ENCODE results near the gene MRPL10.

MRPL10 gene

GRCh38 chr17:47803201-47803600, 28.1 kb downstream of the MRPL10 start:
- DNase-seq, result no peak
- Histone ChIP-seq H3K4me1 (ENCODE audit: control insufficient read depth, insufficient read depth, low read depth, low read length) (no peaks in the 10 kb centered on the region), H3K79me1 (replicated peaks; ENCODE audit: low read length, poor library complexity, severe bottlenecking) (no peaks in the 10 kb centered on the region), H4K8ac (ENCODE audit: low read length) (no peak overlapping the region), H2AK5ac (ENCODE audit: low read length, severe bottlenecking) (no peak overlapping the region), H3K27ac (ENCODE audit: low read length, poor library complexity, severe bottlenecking) (no peak overlapping the region), H3K9ac (ENCODE audit: low read length) (no peak overlapping the region), H3K18ac (ENCODE audit: low read depth in 1 of 2, low read length in 2 of 2) (no peak overlapping the region), H3K27me3 (ENCODE audit: control insufficient read depth in 1 of 2, insufficient read depth in 1 of 2, low read length in 2 of 2) (peaks cover 28 to 78% of the 10 kb centered on the region in 2 experiments), H4K91ac (ENCODE audit: low read length) (no peak overlapping the region), H3K14ac (ENCODE audit: low read length in 2 of 2) (no peak overlapping the region), H2BK12ac (ENCODE audit: low read length in 2 of 2) (no peak overlapping the region), H2BK5ac (ENCODE audit: low read depth, low read length, poor library complexity, severe bottlenecking) (no peak overlapping the region), H3K23ac (ENCODE audit: low read length in 2 of 2) (no peak overlapping the region), H3K4me2 (ENCODE audit: low read length, poor library complexity, severe bottlenecking) (no peak overlapping the region), H2BK120ac (ENCODE audit: low read depth, low read length) (no peak overlapping the region), H3K4ac (ENCODE audit: low read depth in 1 of 2, low read length in 2 of 2) (no peak overlapping the region), H2AFZ (ENCODE audit: low read depth, low read length) (no peak overlapping the region), H3K36me3 (ENCODE audit: control insufficient read depth in 1 of 2, insufficient read depth in 2 of 2, low read depth in 1 of 2, low read length in 2 of 2) (peaks cover 15 to 17% of the 10 kb centered on the region in 2 experiments), H3K4me3 (ENCODE audit: insufficient read depth in 1 of 2, low read depth in 1 of 2, low read length in 2 of 2) (no peak overlapping the region), H3K9me3 (ENCODE audit: control insufficient read depth, low read length) (no peaks in the 10 kb centered on the region), H2BK15ac (ENCODE audit: low read depth, poor library complexity, severe bottlenecking) (no peak overlapping the region)
- 67% methylated on average over 5 of the region's 5 CpGs for WGBS

- 33% methylated on average over 9 of the region's 9 CpGs for WGBS
- H3K14ac ChIP-seq (ENCODE audit: low read length in 2 of 2), result no peak overlapping the region
Measured at GRCh38 chr17:47802341-47803022, 28.9 kb downstream of the MRPL10 start.

GRCh38 chr17:47801906-47802305, 29.4 kb downstream of the MRPL10 start:
- H4K8ac ChIP-seq (ENCODE audit: low read length), result no peak overlapping the region
- H2BK120ac ChIP-seq (ENCODE audit: low read depth, low read length), result no peak overlapping the region
- H3K27ac ChIP-seq (ENCODE audit: low read length, poor library complexity, severe bottlenecking), result no peak overlapping the region
- no peak overlapping the region for H2BK12ac ChIP-seq (ENCODE audit: low read length in 2 of 2)
- no peak overlapping the region for H3K9ac ChIP-seq (ENCODE audit: low read length)
- H3K36me3 ChIP-seq (ENCODE audit: control insufficient read depth in 1 of 2, insufficient read depth in 2 of 2, low read depth in 1 of 2, low read length in 2 of 2), result peaks cover 4% of the 10 kb centered on the region in 2 experiments
- H3K14ac ChIP-seq (ENCODE audit: low read length in 2 of 2), result no peak overlapping the region
- peaks cover 28 to 68% of the 10 kb centered on the region in 2 experiments for H3K27me3 ChIP-seq (ENCODE audit: control insufficient read depth in 1 of 2, insufficient read depth in 1 of 2, low read length in 2 of 2)
- H2BK15ac ChIP-seq (ENCODE audit: low read depth, poor library complexity, severe bottlenecking), result no peak overlapping the region
- H3K18ac ChIP-seq (ENCODE audit: low read depth in 1 of 2, low read length in 2 of 2), result no peak overlapping the region
- H2AFZ ChIP-seq (ENCODE audit: low read depth, low read length), result no peak overlapping the region
- H3K23ac ChIP-seq (ENCODE audit: low read length in 2 of 2), result no peak overlapping the region
- no peak overlapping the region for H3K4ac ChIP-seq (ENCODE audit: low read depth in 1 of 2, low read length in 2 of 2)
- H3K79me1 ChIP-seq (replicated peaks; ENCODE audit: low read length, poor library complexity, severe bottlenecking), result no peaks in the 10 kb centered on the region
- no peak overlapping the region for H2BK5ac ChIP-seq (ENCODE audit: low read depth, low read length, poor library complexity, severe bottlenecking)
- 52% methylated on average over 5 of the region's 6 CpGs for WGBS
- no peaks in the 10 kb centered on the region for H3K9me3 ChIP-seq (ENCODE audit: control insufficient read depth, low read length)
- no peak overlapping the region for H3K4me3 ChIP-seq (ENCODE audit: insufficient read depth in 1 of 2, low read depth in 1 of 2, low read length in 2 of 2)
- no peak overlapping the region for H4K91ac ChIP-seq (ENCODE audit: low read length)
- H3K4me1 ChIP-seq (ENCODE audit: control insufficient read depth, insufficient read depth, low read depth, low read length), result no peaks in the 10 kb centered on the region
- no peak overlapping the region for H2AK5ac ChIP-seq (ENCODE audit: low read length, severe bottlenecking)
- no peak for DNase-seq
- H3K4me2 ChIP-seq (ENCODE audit: low read length, poor library complexity, severe bottlenecking), result no peak overlapping the region

More at GRCh38 chr17:47802341-47803022, 28.9 kb downstream of the MRPL10 start:
- no peak overlapping the region for H2BK5ac ChIP-seq (ENCODE audit: low read depth, low read length, poor library complexity, severe bottlenecking)
- H3K23ac ChIP-seq (ENCODE audit: low read length in 2 of 2), result no peak overlapping the region
- H3K4me2 ChIP-seq (ENCODE audit: low read length, poor library complexity, severe bottlenecking), result no peak overlapping the region
- peak; percentile 57 for DNase-seq
- no peak overlapping the region for H2AFZ ChIP-seq (ENCODE audit: low read depth, low read length)
- no peaks in the 10 kb centered on the region for H3K9me3 ChIP-seq (ENCODE audit: control insufficient read depth, low read length)
- H4K91ac ChIP-seq (ENCODE audit: low read length), result no peak overlapping the region
- H3K36me3 ChIP-seq (ENCODE audit: control insufficient read depth in 1 of 2, insufficient read depth in 2 of 2, low read depth in 1 of 2, low read length in 2 of 2), result peaks cover 9 to 10% of the 10 kb centered on the region in 2 experiments
- no peak overlapping the region for H2BK12ac ChIP-seq (ENCODE audit: low read length in 2 of 2)
- no peak overlapping the region for H4K8ac ChIP-seq (ENCODE audit: low read length)
- no peak overlapping the region for H2BK120ac ChIP-seq (ENCODE audit: low read depth, low read length)
- no peak overlapping the region for H3K9ac ChIP-seq (ENCODE audit: low read length)
- no peak overlapping the region for H3K4me3 ChIP-seq (ENCODE audit: insufficient read depth in 1 of 2, low read depth in 1 of 2, low read length in 2 of 2)
- H3K27me3 ChIP-seq (ENCODE audit: control insufficient read depth in 1 of 2, insufficient read depth in 1 of 2, low read length in 2 of 2), result peaks cover 28 to 73% of the 10 kb centered on the region in 2 experiments
- no peak overlapping the region for H3K18ac ChIP-seq (ENCODE audit: low read depth in 1 of 2, low read length in 2 of 2)
- no peak overlapping the region for H3K4ac ChIP-seq (ENCODE audit: low read depth in 1 of 2, low read length in 2 of 2)
- no peaks in the 10 kb centered on the region for H3K4me1 ChIP-seq (ENCODE audit: control insufficient read depth, insufficient read depth, low read depth, low read length)
- no peaks in the 10 kb centered on the region for H3K79me1 ChIP-seq (replicated peaks; ENCODE audit: low read length, poor library complexity, severe bottlenecking)
- no peak overlapping the region for H2BK15ac ChIP-seq (ENCODE audit: low read depth, poor library complexity, severe bottlenecking)
- H3K27ac ChIP-seq (ENCODE audit: low read length, poor library complexity, severe bottlenecking), result no peak overlapping the region
- no peak overlapping the region for H2AK5ac ChIP-seq (ENCODE audit: low read length, severe bottlenecking)

GRCh38 chr17:47801176-47801765, 30.1 kb downstream of the MRPL10 start:
- H3K36me3 ChIP-seq (ENCODE audit: control insufficient read depth in 1 of 2, insufficient read depth in 2 of 2, low read depth in 1 of 2, low read length in 2 of 2), result no peaks in the 10 kb centered on the region
- no peak overlapping the region for H2BK120ac ChIP-seq (ENCODE audit: low read depth, low read length)
- H3K14ac ChIP-seq (ENCODE audit: low read length in 2 of 2), result no peak overlapping the region
- H3K9me3 ChIP-seq (ENCODE audit: control insufficient read depth, low read length), result no peaks in the 10 kb centered on the region
- no peak overlapping the region for H2BK12ac ChIP-seq (ENCODE audit: low read length in 2 of 2)
- H3K27me3 ChIP-seq (ENCODE audit: control insufficient read depth in 1 of 2, insufficient read depth in 1 of 2, low read length in 2 of 2), result peaks cover 28 to 62% of the 10 kb centered on the region in 2 experiments
- no peak overlapping the region for H4K91ac ChIP-seq (ENCODE audit: low read length)
- WGBS, result 90% methylated on average over 4 of the region's 4 CpGs
- H2BK15ac ChIP-seq (ENCODE audit: low read depth, poor library complexity, severe bottlenecking), result no peak overlapping the region
- no peak overlapping the region for H2BK5ac ChIP-seq (ENCODE audit: low read depth, low read length, poor library complexity, severe bottlenecking)
- DNase-seq, result no peak
- no peak overlapping the region for H2AFZ ChIP-seq (ENCODE audit: low read depth, low read length)
- H3K23ac ChIP-seq (ENCODE audit: low read length in 2 of 2), result no peak overlapping the region
- H3K4me2 ChIP-seq (ENCODE audit: low read length, poor library complexity, severe bottlenecking), result no peak overlapping the region
- no peak overlapping the region for H3K4me3 ChIP-seq (ENCODE audit: insufficient read depth in 1 of 2, low read depth in 1 of 2, low read length in 2 of 2)
- H4K8ac ChIP-seq (ENCODE audit: low read length), result no peak overlapping the region
- no peak overlapping the region for H3K9ac ChIP-seq (ENCODE audit: low read length)
- H3K27ac ChIP-seq (ENCODE audit: low read length, poor library complexity, severe bottlenecking), result no peak overlapping the region
- H2AK5ac ChIP-seq (ENCODE audit: low read length, severe bottlenecking), result no peak overlapping the region
- no peaks in the 10 kb centered on the region for H3K79me1 ChIP-seq (replicated peaks; ENCODE audit: low read length, poor library complexity, severe bottlenecking)
- no peak overlapping the region for H3K18ac ChIP-seq (ENCODE audit: low read depth in 1 of 2, low read length in 2 of 2)
- H3K4ac ChIP-seq (ENCODE audit: low read depth in 1 of 2, low read length in 2 of 2), result no peak overlapping the region
- no peaks in the 10 kb centered on the region for H3K4me1 ChIP-seq (ENCODE audit: control insufficient read depth, insufficient read depth, low read depth, low read length)

Data from mesenchymal stem cell (in vitro differentiated cells and primary cell).